GM12872 (cell line): Measurements from ENCODE around the gene FRMPD1.

Experiments
- CTCF ChIP-seq: IDR thresholded peaks from 3 replicates; pipeline ENCODE4 v1.5.1; 2011; ENCODE audit warnings: low read depth, mild to moderate bottlenecking, low read length, moderate library complexity; ENCODE audit not compliant: insufficient read depth

The FRMPD1 gene

GRCh38 chr9:37650873-37651768 is at the start of gene FRMPD1:
FRMPD1 (plus strand) TSS chr9:37650954; CDS start chr9:37692642, 41,688 bp downstream.
- no peak for TF ChIP-seq CTCF

GRCh38 chr9:37602817-37603216 is 47.9 kb upstream of the FRMPD1 start:
- no peak for TF ChIP-seq CTCF

- no peak for TF ChIP-seq CTCF
Observed at GRCh38 chr9:37604296-37604695, 46.5 kb upstream of the FRMPD1 start.

GRCh38 chr9:37608250-37608649 is 42.5 kb upstream of the FRMPD1 start:
- no peak for TF ChIP-seq CTCF

GRCh38 chr9:37609735-37610397 is 40.9 kb upstream of the FRMPD1 start:
- TF ChIP-seq CTCF: no peak

GRCh38 chr9:37611014-37611413 is 39.7 kb upstream of the FRMPD1 start:
- TF ChIP-seq CTCF: no peak

- TF ChIP-seq CTCF: no peak
Observed at GRCh38 chr9:37611961-37612360, 38.8 kb upstream of the FRMPD1 start.
